Amygdala (tissue), 56 donors: ENCODE data around the gene HABP4.

Experiments
- DNase-seq, 56 donors: peaks; one replicate each; lab custom pipeline; 2025; lab: John Stamatoyannopoulos, UW

Gene HABP4

GRCh38 chr9:96514108-96514799 lies 64.3 kb downstream of the HABP4 start:
- DNase-seq: no peak

GRCh38 chr9:96514800-96515158 lies 64.8 kb downstream of the HABP4 start:
- DNase-seq: no peak

- no peak for DNase-seq
Observed at GRCh38 chr9:96515621-96516470, 65.9 kb downstream of the HABP4 start.

GRCh38 chr9:96519095-96519494 lies 69.1 kb downstream of the HABP4 start:
- no peak for DNase-seq

GRCh38 chr9:96519787-96520186 lies 69.8 kb downstream of the HABP4 start:
- no peak for DNase-seq

GRCh38 chr9:96522366-96522765 lies 72.4 kb downstream of the HABP4 start:
- no peak for DNase-seq

GRCh38 chr9:96523374-96523773 lies 73.4 kb downstream of the HABP4 start:
- DNase-seq: no peak

- peak in 1 of 56 donors; percentile 17 for DNase-seq
Observed at GRCh38 chr9:96524045-96524444, 74.1 kb downstream of the HABP4 start.

- DNase-seq: no peak
Observed at GRCh38 chr9:96524764-96525163, 74.8 kb downstream of the HABP4 start.

- no peak for DNase-seq
Observed at GRCh38 chr9:96532173-96532572, 82.2 kb downstream of the HABP4 start.

- no peak for DNase-seq
Observed at GRCh38 chr9:96540106-96540505, 90.1 kb downstream of the HABP4 start.
